Caco-2 (cell line): ENCODE data around the gene MYO9B. TPM values are rescaled to one million over a fixed set of nuclear protein-coding genes. Genes with fewer than 3 reads are reported as not detected.

Experiments used
- BruUV-seq: library from RNA; stranded (reverse); fragments of 400-500 nt; replicated peaks from 2 replicates; lab custom pipeline; 2021; lab: Mats Ljungman, UMichigan
- CTCF ChIA-PET: fragments of 300-600 bp; sonication (Branson Sonifier 250); formaldehyde crosslinking; loops from one replicate; lab custom pipeline; 2022; ENCODE audit warnings: antibody characterized with exemption; lab: Charles Lee
- POLR2A ChIA-PET: fragments of 300-600 bp; sonication (Branson Sonifier 250); formaldehyde crosslinking; loops from one replicate; lab custom pipeline; 2022; ENCODE audit warnings: antibody characterized with exemption; lab: Charles Lee
- DNase-seq, 2 experiments: peaks; one replicate each; pipeline versions ENCODE4 v3.0.0 to v3.0.0-alpha.2; 2020 to 2022
- H3K27me3 ChIP-seq: replicated peaks from 2 replicates; pipeline ENCODE4 v1.6.0; 2011; ENCODE audit warnings: low read length; ENCODE audit not compliant: control insufficient read depth, insufficient read depth
- H3K36me3 ChIP-seq: 2 replicates; pipeline ENCODE4 v1.5.1; 2011; ENCODE audit warnings: low read length; ENCODE audit not compliant: control insufficient read depth, insufficient read depth
- H3K4me1 ChIP-seq: fragments of 250-450 bp; sonication (Bioruptor Pico); 2 replicates; pipeline ENCODE4 v1.5.1; 2020; ENCODE audit warnings: mild to moderate bottlenecking
- H3K4me3 ChIP-seq: 2 replicates; pipeline ENCODE4 v1.5.1; 2011; ENCODE audit warnings: low read depth, mild to moderate bottlenecking, control low read depth, low read length
- H3K9me3 ChIP-seq: fragments of 250-450 bp; sonication (Bioruptor Pico); 2 replicates; pipeline ENCODE4 v1.5.1; 2020; ENCODE audit warnings: mild to moderate bottlenecking, moderate library complexity
- H3K27ac Mint-ChIP-seq: one replicate; pipeline ENCODE4 v1.8.0; 2022; ENCODE audit warnings: mixed read lengths; ENCODE audit not compliant: unreplicated experiment
- H3K27me3 Mint-ChIP-seq: one replicate; pipeline ENCODE4 v1.8.0; 2022; ENCODE audit warnings: mixed read lengths; ENCODE audit not compliant: insufficient read depth, unreplicated experiment
- H3K36me3 Mint-ChIP-seq: one replicate; pipeline ENCODE4 v1.8.0; 2022; ENCODE audit warnings: mild to moderate bottlenecking, mixed read lengths; ENCODE audit not compliant: insufficient read depth, unreplicated experiment
- H3K4me1 Mint-ChIP-seq: one replicate; pipeline ENCODE4 v1.8.0; 2022; ENCODE audit warnings: low read depth, mixed read lengths; ENCODE audit not compliant: unreplicated experiment
- H3K4me3 Mint-ChIP-seq: one replicate; pipeline ENCODE4 v1.8.0; 2022; ENCODE audit warnings: mild to moderate bottlenecking, moderate library complexity, mixed read lengths; ENCODE audit not compliant: unreplicated experiment
- H3K9me3 Mint-ChIP-seq: one replicate; pipeline ENCODE4 v1.8.0; 2022; ENCODE audit warnings: mixed read lengths; ENCODE audit not compliant: unreplicated experiment
- intact Hi-C: fragments of 100-400 bp; cut with micrococcal nuclease; formaldehyde crosslinking; loops from one replicate; pipeline ENCODE4 v1.10.0; 2022; ENCODE audit not compliant: unreplicated experiment
- total RNA-seq: library from RNA; stranded (reverse); gene quantifications from 2 replicates; pipeline ENCODE4 v1.2.3, GENCODE V29; 2022
- TF ChIP-seq, protein P1 (sequence below), 2 experiments: fragments of 200-600 bp in 1 of 2; IDR thresholded peaks; 1 replicate in 1 of 2; 2 replicates in 1 of 2; pipeline versions ENCODE4 v1.5.1 to v1.8.0; 2011 to 2022; ENCODE audit warnings: antibody characterized with exemption in 1 of 2, control low read depth in 1 of 2, inconsistent platforms in 1 of 2, low read depth in 1 of 2, low read length in 1 of 2, mild to moderate bottlenecking in 1 of 2, moderate library complexity in 1 of 2; ENCODE audit not compliant: insufficient read depth in 1 of 2, severe bottlenecking in 1 of 2, unreplicated experiment in 1 of 2

Gene MYO9B
- total RNA-seq, 1 experiment from 2014 or later = 47.6 TPM

DNA sequence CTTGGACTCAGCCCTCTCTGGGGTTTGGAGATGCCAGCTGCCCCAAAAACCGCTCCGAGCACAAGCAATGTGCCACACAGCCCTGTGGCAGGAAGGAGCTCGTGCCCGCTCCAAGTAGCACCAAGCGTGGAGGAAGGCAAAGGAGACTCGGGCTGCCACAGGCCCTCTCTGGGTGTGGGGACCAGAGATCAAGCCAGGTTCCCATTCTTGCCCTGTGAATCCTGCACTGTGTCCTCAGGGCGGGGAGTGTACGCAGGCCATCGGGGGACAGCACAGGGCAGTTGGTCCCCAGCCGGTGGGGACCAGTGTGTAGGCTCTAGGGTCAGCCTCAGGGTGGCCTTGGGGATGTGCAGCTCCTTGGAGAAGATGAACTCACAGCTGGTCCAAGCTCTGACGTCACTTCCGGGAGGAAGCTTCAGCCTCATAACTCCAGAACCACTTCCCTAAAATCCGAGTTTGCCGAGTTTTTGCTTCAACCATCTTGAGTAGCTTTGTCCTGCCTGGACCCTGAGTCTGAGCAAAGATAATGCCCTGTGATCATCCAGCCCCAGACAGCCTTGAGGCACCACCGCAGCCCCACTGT, 39.6 kb upstream of the MYO9B start:
- peaks cover 17% of the 10 kb centered on the region for H3K27me3 Mint-ChIP-seq
- H3K9me3 Mint-ChIP-seq = no peaks in the 10 kb centered on the region
- Histone ChIP-seq H3K4me1 (no peaks in the 10 kb centered on the region), H3K36me3 (no peaks in the 10 kb centered on the region), H3K9me3 (no peaks in the 10 kb centered on the region), H3K4me3 (no peak overlapping the region), H3K27me3 (no peaks in the 10 kb centered on the region)
- no peak overlapping the region for H3K27ac Mint-ChIP-seq
- no peaks in the 10 kb centered on the region for H3K4me1 Mint-ChIP-seq
- H3K4me3 Mint-ChIP-seq = no peak overlapping the region
- no peaks in the 10 kb centered on the region for H3K36me3 Mint-ChIP-seq
- DNase-seq = no peak
- ChIA-PET POLR2A (no interaction called here), CTCF (interaction anchor here (0.6 kb wide), 1 partner anchor 210 kb away, joined by 4 read pairs; the partner anchor contains the start of gene NR2F6)
- intact Hi-C loops = no loop called here
- no TSS peak for BruUV-seq
- TF ChIP-seq, protein P1, sequence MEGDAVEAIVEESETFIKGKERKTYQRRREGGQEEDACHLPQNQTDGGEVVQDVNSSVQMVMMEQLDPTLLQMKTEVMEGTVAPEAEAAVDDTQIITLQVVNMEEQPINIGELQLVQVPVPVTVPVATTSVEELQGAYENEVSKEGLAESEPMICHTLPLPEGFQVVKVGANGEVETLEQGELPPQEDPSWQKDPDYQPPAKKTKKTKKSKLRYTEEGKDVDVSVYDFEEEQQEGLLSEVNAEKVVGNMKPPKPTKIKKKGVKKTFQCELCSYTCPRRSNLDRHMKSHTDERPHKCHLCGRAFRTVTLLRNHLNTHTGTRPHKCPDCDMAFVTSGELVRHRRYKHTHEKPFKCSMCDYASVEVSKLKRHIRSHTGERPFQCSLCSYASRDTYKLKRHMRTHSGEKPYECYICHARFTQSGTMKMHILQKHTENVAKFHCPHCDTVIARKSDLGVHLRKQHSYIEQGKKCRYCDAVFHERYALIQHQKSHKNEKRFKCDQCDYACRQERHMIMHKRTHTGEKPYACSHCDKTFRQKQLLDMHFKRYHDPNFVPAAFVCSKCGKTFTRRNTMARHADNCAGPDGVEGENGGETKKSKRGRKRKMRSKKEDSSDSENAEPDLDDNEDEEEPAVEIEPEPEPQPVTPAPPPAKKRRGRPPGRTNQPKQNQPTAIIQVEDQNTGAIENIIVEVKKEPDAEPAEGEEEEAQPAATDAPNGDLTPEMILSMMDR (IDR thresholded peaks at IDR 0.05; ENCODE audit: insufficient read depth in 1 of 2, low read depth in 1 of 2, low read length in 1 of 2, severe bottlenecking in 1 of 2, unreplicated experiment in 1 of 2) = no peak

DNA sequence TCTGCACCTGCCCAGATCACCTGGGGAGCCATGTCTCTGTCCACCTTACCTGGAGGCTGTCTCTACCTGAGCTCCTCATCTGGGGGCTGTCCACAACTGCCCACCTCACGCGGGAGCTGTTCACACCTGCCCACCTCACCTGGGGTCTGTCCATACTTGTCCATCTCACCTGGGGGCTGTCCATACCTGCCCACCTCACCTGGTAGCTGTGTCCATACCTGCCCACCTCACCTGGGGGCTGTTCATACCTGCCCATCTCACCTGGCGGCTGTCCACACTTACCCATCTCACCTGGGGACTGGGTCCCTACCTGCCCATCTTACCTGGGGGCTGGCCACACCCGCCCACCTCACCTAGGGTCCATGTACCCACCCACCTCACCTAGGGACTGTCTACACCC, 38.9 kb upstream of the MYO9B start:
- Mint-ChIP-seq H3K27me3 (peaks cover 17% of the 10 kb centered on the region), H3K27ac (no peak overlapping the region), H3K4me1 (no peaks in the 10 kb centered on the region), H3K4me3 (no peak overlapping the region), H3K9me3 (no peaks in the 10 kb centered on the region), H3K36me3 (no peaks in the 10 kb centered on the region)
- no peaks in the 10 kb centered on the region for H3K4me1 ChIP-seq
- ChIA-PET CTCF (no interaction called here), POLR2A (no interaction called here)
- intact Hi-C loops = no loop called here
- no peak for DNase-seq
- TF ChIP-seq, protein P1 (IDR thresholded peaks at IDR 0.05; ENCODE audit: insufficient read depth in 1 of 2, low read depth in 1 of 2, low read length in 1 of 2, severe bottlenecking in 1 of 2, unreplicated experiment in 1 of 2) = no peak
- no peak overlapping the region for H3K4me3 ChIP-seq
- no peaks in the 10 kb centered on the region for H3K36me3 ChIP-seq
- H3K27me3 ChIP-seq = no peaks in the 10 kb centered on the region
- BruUV-seq = no TSS peak
- no peaks in the 10 kb centered on the region for H3K9me3 ChIP-seq

DNA sequence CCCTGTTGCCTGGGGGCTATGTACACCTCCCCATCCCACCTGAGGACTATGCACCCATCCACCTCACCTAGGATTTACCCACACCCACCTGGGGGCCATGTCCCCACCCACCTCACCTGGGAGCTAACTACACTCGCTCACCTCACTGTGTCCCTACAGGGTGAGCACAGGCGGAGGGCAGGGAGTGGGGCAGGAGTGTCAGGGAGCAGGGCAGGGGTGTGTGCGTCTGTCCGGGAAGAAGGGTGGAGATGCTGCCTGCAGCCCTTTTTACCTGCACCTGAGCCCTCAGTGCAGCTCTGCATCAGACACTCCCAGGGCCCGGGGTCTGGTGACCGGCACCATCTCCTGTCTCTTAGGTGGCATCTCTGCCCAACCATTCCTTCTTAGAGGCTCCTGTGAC, 38.4 kb upstream of the MYO9B start:
- Histone ChIP-seq H3K36me3 (no peaks in the 10 kb centered on the region), H3K4me1 (no peaks in the 10 kb centered on the region), H3K4me3 (no peak overlapping the region), H3K9me3 (no peaks in the 10 kb centered on the region), H3K27me3 (no peaks in the 10 kb centered on the region)
- DNase-seq = no peak
- intact Hi-C loops = no loop called here
- POLR2A ChIA-PET = no interaction called here
- H3K9me3 Mint-ChIP-seq = no peaks in the 10 kb centered on the region
- CTCF ChIA-PET = no interaction called here
- peaks cover 17% of the 10 kb centered on the region for H3K27me3 Mint-ChIP-seq
- H3K27ac Mint-ChIP-seq = no peak overlapping the region
- H3K4me1 Mint-ChIP-seq = no peaks in the 10 kb centered on the region
- TF ChIP-seq, protein P1 (IDR thresholded peaks at IDR 0.05; ENCODE audit: insufficient read depth in 1 of 2, low read depth in 1 of 2, low read length in 1 of 2, severe bottlenecking in 1 of 2, unreplicated experiment in 1 of 2) = no peak
- BruUV-seq = no TSS peak
- H3K36me3 Mint-ChIP-seq = no peaks in the 10 kb centered on the region
- no peak overlapping the region for H3K4me3 Mint-ChIP-seq
